GM21576 (cell line): Measurements from ENCODE around the gene VWF.
"Not testable (repeated sequence)": the region's sequence is repeated elsewhere in the genome, so short reads cannot be mapped to it uniquely, and the experiment has no call there.

Experiments
- ATAC-seq: cut with Tn5 transposase; IDR thresholded peaks from one replicate; pipeline ENCODE4 v1.9.1; 2021; ENCODE audit warnings: mild to moderate bottlenecking, moderate library complexity; ENCODE audit not compliant: unreplicated experiment

Gene VWF

GRCh38 chr12:6146509-6146908, 22.0 kb upstream of the VWF start:
- ATAC-seq, result no peak

DNA sequence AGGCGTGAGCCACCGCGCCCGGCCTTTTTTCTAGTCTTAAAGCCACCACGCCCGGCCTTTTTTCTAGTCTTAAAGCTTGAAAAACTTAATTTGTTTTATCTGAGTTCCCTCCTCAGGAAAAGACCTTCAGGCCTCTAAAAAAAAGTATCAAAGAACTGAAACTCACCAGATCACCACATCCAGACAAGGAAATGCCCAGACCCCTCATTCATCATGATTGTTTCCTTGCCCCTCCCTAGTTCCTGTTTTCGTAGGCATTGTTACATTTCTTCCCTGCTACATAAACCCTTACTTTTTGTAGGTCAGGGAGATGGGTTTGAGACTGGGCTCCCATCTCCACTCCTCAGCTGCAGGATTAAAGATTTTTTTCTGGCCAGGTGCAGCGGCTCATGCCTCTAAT, 21.1 kb upstream of the VWF start:
- ATAC-seq, result no peak

DNA sequence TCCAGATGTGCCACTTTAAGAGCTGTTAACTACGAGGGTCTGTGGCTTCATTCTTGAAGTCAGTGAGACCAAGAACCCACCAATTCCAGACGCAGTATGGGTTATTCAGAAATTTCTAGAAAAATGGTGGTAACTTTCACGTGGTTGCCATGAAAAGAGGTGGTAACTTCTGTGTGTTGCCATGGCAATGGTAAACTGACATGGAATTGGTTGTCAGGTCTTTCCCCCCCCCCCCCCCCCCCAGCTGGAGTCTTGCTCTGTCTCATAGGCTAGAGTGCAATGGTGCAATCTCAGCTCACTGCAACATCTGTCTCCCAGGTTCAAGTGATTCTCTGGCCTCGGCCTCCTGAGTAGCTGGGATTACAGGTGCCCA, 18.8 kb upstream of the VWF start:
- ATAC-seq, result no peak

GRCh38 chr12:6142368-6143302, 18.2 kb upstream of the VWF start:
- not testable (repeated sequence) for ATAC-seq

- not testable (repeated sequence) for ATAC-seq
These were observed 17.4 kb upstream of the VWF start for GRCh38 chr12:6141731-6142367.

DNA sequence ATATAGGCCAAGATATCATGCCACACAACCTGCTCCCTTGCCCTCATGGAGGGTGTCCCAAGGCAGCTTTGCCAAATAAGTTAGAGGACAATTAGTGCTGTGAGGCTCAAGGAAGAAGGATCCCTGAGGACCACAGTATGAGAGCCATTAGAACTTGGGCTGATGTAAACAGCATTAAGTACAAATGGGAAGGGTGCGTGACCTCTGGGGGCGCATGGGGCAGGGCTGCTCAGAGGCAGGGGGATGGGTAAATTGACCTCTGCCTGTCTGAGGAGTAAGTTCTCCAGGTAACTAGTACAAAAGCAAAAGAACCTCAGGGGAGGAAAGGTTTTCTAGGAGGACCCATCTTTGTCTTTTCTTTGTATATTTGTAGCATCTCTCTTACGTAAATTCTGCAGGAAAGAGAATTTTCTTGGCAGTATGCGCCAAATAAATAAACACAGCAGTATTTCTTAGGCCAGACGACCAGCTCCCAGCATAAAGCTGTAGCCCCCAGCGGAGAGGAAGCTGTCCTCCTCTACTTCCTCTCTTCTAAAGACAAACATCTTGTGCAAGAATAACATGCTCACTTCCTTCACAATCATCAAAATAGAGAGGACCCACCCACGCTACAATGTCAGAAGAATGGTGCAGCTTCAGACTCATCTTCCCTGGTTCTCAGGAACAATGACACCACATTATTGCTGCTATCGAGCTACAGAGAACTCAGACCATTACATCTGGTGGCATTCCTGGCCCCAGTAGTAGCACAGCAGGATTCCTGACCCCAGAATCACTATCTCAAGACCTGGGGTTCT, 16.4 kb upstream of the VWF start:
- ATAC-seq, result no peak

GRCh38 chr12:6135071-6135470, 10.6 kb upstream of the VWF start:
- ATAC-seq, result no peak

- ATAC-seq, result no peak
These were observed 9.2 kb upstream of the VWF start for GRCh38 chr12:6133642-6134041.

DNA sequence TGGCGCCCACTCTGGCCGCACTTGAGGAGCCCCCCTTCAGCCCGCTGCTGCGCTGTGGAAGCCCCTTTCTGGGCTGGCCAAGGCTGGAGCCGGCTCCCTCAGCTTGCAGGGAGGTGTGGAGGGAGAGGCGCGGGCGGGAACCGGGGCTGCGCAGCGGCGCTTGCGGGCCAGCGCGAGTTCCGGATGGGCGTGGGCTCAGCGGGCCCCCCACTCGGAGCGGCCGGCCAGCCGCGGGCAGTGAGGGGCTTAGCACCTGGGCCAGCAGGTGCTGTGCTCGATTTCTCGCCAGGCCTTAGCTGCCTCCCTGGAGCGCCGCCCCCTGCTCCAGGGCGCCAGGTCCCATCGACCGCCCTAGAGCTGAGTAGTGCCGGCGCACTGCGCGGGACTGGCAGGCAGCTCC, 8.0 kb upstream of the VWF start:
- no peak for ATAC-seq

DNA sequence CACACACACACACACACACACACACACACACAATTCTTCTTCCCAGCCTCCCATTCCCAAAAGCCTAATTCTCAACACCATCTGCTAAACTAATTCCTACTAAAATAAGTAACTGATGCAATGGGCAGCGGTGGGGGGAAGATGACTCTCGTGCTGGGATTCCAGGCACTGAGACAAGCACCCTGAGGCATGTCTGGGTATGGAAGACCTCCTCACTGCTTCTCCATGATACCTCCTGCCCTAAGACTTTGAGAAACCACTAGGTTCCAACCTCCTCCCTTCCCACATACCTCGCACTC, 789 bp upstream of the VWF start:
- no peak for ATAC-seq

DNA sequence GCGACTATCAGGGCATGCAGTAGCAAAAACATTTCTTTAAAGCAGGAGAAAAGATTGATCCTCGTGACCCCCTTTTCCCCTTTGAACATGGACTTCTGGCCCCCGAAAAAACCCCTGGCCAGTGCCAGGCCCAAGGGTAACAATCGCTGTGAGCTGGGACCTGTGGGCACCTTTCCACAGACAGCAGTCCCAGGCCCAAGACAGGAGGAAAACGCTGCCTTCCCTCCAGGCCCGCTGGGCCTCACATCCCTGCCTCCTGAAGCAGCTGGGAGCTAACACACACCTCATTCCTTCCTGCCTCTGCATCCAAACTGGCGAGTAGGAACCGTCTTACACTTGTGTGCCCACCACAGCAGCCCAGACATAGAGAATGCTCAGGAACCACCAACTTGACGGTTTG, 1.2 kb downstream of the VWF start:
- no peak for ATAC-seq

GRCh38 chr12:6122201-6122600, 2.3 kb downstream of the VWF start:
- ATAC-seq, result no peak

DNA sequence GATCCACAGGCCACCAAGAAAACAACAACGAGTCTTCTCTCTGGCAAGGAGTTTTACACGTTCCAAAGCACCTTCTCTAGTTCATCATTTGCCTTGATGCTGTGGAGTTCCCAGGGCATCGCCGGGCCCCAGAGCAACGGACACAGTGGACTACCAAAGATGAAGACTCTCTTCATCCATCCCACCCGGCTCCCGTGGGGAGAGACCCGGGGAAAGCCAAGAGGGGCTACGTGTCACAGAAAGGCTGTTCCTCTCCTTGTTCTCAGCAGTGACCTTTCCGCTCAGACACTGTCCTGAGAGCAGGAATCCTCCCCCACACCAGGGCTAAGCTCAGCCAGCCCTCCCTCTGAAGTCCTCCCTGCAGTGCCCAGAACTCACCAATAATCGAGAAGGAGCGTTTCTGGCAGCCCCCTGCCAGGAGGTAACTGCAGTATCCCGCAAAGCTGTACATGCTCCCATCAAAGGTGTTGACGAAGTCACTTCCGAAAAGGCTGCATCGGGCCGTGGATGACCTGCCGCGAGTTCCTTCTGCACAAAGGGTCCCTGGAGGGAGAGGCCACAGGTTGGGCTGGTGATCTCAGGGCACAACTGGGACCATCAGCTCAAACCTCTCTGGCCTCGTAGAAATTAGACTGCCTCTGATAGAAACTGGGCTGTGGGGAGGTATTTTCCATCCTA, 3.5 kb downstream of the VWF start:
- ATAC-seq, result no peak

GRCh38 chr12:6118891-6119568, 5.4 kb downstream of the VWF start:
- ATAC-seq, result no peak

DNA sequence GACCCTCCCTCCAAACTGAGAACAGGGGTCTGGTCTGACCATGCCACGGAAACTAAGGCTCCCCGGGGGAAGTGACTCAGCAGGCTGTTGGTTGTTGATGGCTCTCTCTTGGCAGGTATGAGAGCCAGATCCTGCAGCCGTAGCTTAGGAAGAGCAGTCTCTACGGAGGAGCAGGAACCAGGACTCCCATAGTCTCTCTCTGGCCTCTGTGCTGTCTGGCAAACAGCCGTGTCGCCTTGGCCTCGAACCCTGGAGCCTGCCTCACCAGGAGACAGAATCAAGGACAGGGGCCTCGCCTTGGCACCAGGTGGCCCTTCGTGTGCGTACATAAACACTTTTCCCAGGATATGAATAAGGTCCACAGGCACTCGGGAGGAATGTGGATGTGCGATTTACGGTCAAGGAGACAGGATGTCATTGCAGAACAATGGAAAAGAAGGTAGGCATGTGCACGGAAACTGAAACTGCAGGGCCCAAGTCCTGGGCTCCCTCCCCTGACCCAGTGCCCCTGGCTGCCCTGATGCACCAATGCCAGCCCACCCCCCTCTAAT, 7.9 kb downstream of the VWF start:
- ATAC-seq, result no peak

DNA sequence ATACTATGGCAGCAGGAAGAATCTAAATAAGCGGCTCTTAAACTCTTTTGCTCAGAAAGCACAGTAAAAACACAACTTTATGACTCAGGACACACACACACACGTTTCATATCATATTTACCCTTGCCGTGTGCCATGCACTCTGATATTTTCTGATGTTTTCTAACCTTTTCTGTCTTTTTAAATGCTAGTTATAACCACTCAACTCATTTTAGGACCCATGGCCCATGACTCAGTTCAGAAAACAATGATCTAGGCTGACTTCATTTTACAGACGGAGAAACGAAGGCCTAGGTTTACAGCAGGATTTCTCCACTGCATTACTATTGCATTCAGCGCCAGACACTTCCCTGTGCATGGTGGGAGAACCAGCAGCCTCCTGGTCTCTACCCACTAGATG, 9.1 kb downstream of the VWF start:
- ATAC-seq, result no peak

DNA sequence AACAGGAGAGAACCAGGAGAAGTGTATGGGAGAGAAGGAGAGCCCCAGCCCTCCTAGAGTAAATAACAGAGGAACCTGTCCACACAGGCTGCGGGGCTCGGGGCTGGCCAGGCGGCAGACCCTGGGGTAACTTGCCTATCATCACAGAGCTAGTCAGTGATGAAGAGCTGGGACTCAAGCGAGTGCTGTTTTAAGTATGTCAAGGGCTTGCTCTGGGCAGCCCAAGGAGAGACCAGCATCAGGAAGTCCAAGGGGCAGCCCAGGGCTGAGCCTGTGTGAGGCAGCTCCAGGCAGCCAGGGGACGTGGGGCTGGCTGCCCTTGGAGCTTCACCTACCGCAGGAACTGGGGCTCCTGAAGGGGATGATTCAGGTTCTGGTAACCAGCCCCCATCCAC, 10.0 kb downstream of the VWF start:
- ATAC-seq, result no peak

GRCh38 chr12:6113691-6114475, 10.6 kb downstream of the VWF start:
- ATAC-seq, result no peak

DNA sequence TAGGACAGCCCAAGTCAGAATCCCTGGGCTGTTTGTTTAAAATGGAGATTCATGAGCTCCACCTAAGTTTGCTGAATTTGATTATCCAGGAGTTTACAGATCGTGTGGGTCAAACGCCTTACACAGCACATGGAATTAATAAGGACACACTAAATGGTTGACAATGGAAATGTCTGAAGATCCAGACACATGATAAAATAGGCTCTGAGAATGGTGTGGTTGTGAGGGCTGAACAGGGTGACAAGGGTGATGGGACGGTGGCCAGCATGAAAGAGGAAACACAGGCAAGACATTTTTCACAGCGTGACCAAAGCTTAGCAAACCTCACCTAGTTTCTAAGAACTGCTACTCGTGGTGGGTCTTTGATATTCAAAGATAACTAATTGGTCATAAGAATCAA, 12.5 kb downstream of the VWF start:
- ATAC-seq, result no peak

DNA sequence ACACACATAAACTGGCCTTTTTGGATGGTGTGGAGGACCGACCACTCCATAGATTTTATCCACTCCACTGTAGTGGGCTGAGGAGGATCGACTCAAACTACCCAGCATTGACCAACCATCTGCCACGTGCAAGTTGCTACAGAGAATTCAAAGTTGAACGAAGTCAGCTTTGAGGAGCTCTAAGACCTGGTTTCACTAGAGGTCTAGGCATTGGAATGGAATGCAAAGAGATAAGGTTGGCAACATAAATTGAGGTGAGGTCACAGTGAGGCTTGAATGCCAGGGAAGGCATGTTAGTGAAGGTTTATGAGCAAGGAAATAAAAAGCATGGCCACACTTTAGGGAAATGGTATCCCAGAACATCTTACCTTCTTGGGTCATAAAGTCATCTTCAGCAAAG, 14.5 kb downstream of the VWF start:
- ATAC-seq, result no peak
